Small intestine (tissue), 7 donors: ENCODE measurements around the gene MFSD6L. TPM values are rescaled to one million over a fixed set of nuclear protein-coding genes. Genes with fewer than 3 reads are reported as not detected.

Experiments used
- DNase-seq, 2 donors: peaks; one replicate each; pipeline versions ENCODE4 v3.0.0 to v3.0.0-alpha.2; 2013
- FAIRE-seq: peaks from 2 replicates; lab custom pipeline; 2012; peaks lifted over from hg19 to GRCh38; lab: Jason Lieb, UNC
- H3K27ac ChIP-seq, 3 donors: one replicate each; pipeline ENCODE4 v1.5.1; 2013; ENCODE audit warnings: low read length in 2 of 3, mild to moderate bottlenecking in 2 of 3, control low read depth in 1 of 3, inconsistent platforms in 1 of 3, low read depth in 1 of 3, moderate library complexity in 1 of 3
- H3K27me3 ChIP-seq, 3 donors: one replicate each; pipeline ENCODE4 v1.6.1; 2013; ENCODE audit warnings: low read length in 3 of 3, inconsistent platforms in 1 of 3; ENCODE audit not compliant: control insufficient read depth in 3 of 3, insufficient read depth in 3 of 3
- H3K36me3 ChIP-seq, 3 donors: one replicate each; pipeline ENCODE4 v1.6.1; 2013; ENCODE audit warnings: low read length in 3 of 3, inconsistent platforms in 1 of 3, low read depth in 1 of 3, mild to moderate bottlenecking in 1 of 3, moderate library complexity in 1 of 3; ENCODE audit not compliant: control insufficient read depth in 3 of 3, insufficient read depth in 2 of 3
- H3K4me1 ChIP-seq, 3 donors: one replicate each; pipeline ENCODE4 v1.6.1; 2013; ENCODE audit warnings: low read length in 2 of 3, inconsistent platforms in 1 of 3, low read depth in 1 of 3, mild to moderate bottlenecking in 1 of 3, moderate library complexity in 1 of 3; ENCODE audit not compliant: control insufficient read depth in 3 of 3, insufficient read depth in 2 of 3
- H3K4me3 ChIP-seq, 3 donors: one replicate each; pipeline ENCODE4 v1.5.1; 2013; ENCODE audit warnings: low read length in 3 of 3, control low read depth in 1 of 3, inconsistent platforms in 1 of 3, low read depth in 1 of 3, mild to moderate bottlenecking in 1 of 3, moderate library complexity in 1 of 3
- H3K9me3 ChIP-seq, 2 donors: one replicate each; pipeline ENCODE4 v1.6.1; 2013; ENCODE audit warnings: low read depth in 1 of 2, low read length in 1 of 2; ENCODE audit not compliant: control insufficient read depth in 2 of 2, insufficient read depth in 1 of 2
- WGBS, 3 donors: extraction: QIAGEN DNeasy Blood & Tissue Kit; methylation state at CpG; one replicate each; pipeline ENCODE4 v1.1.7; 2013; 5-methylcytosine and 5-hydroxymethylcytosine counted together
- polyA plus RNA-seq, 4 donors: library from polyadenylated mRNA; stranded (reverse) in 3 of 4; unstranded in 1 of 4; fragments of 200-250 nt in 3 of 4; fragments of 120-200 nt in 1 of 4; gene quantifications; one replicate each; pipeline versions ENCODE4 v1.2.1 to v1.2.3, GENCODE V29; 2013
- donor health status: healthy with polysubstance abuse.
- donor health status: control.
- donor health status: control.
- donor health status: Bipolar disorder and iron deficiency.
- donor health status: healthy.

Gene MFSD6L
- polyA plus RNA-seq, 4 donors, result 0.81 to 10.8 (median 5.8) TPM; not detected in 1

- WGBS, 3 donors, result 22 to 61% (median 56%) methylated on average over 11 of the region's 11 CpGs
- Histone ChIP-seq H3K4me3 (no peak overlapping the region), H3K4me1 (no peaks in the 10 kb centered on the region), H3K36me3 (no peaks in the 10 kb centered on the region), H3K27me3 (no peaks in the 10 kb centered on the region), H3K9me3 (no peaks in the 10 kb centered on the region), H3K27ac (no peak overlapping the region)
- FAIRE-seq, result no peak
- no peak for DNase-seq
These were observed 40.3 kb upstream of the MFSD6L start for GRCh38 chr17:8839410-8839935.

- Histone ChIP-seq H3K4me3 (no peak overlapping the region), H3K36me3 (no peaks in the 10 kb centered on the region), H3K27me3 (no peaks in the 10 kb centered on the region), H3K9me3 (no peaks in the 10 kb centered on the region), H3K4me1 (no peaks in the 10 kb centered on the region), H3K27ac (no peak overlapping the region)
- WGBS, 3 donors, result 89 to 94% (median 91%) methylated on average over 12 of the region's 12 CpGs
- FAIRE-seq (no peak), DNase-seq (no peak)
These were observed 39.5 kb upstream of the MFSD6L start for GRCh38 chr17:8838551-8839095.

- FAIRE-seq, result no peak
- 29 to 58% (median 38%) methylated on average over 8 of the region's 8 CpGs for WGBS, 3 donors
- no peaks in the 10 kb centered on the region for H3K9me3 ChIP-seq
- H3K4me3 ChIP-seq, result no peak overlapping the region
- DNase-seq, result no peak
- H3K36me3 ChIP-seq, result no peaks in the 10 kb centered on the region
- no peak overlapping the region for H3K27ac ChIP-seq
- H3K27me3 ChIP-seq, result peaks cover 0 to 6% (median 0%) of the 10 kb centered on the region in 3 donors
- no peaks in the 10 kb centered on the region for H3K4me1 ChIP-seq
These were observed 38.5 kb upstream of the MFSD6L start for GRCh38 chr17:8837563-8838075.

- H3K36me3 ChIP-seq, result no peaks in the 10 kb centered on the region
- DNase-seq (no peak), FAIRE-seq (no peak)
- H3K4me1 ChIP-seq, result no peaks in the 10 kb centered on the region
- 57 to 73% (median 64%) methylated on average over 15 of the region's 15 CpGs for WGBS, 3 donors
- no peaks in the 10 kb centered on the region for H3K9me3 ChIP-seq
- no peak overlapping the region for H3K27ac ChIP-seq
- H3K4me3 ChIP-seq, result no peak overlapping the region
- peaks cover 0 to 6% (median 0%) of the 10 kb centered on the region in 3 donors for H3K27me3 ChIP-seq
These were observed 37.8 kb upstream of the MFSD6L start for GRCh38 chr17:8836821-8837562.

GRCh38 chr17:8835631-8836364, 36.6 kb upstream of the MFSD6L start:
- H3K27ac ChIP-seq, result no peak overlapping the region
- H3K9me3 ChIP-seq, result no peaks in the 10 kb centered on the region
- 87 to 90% (median 90%) methylated on average over 6 of the region's 6 CpGs for WGBS, 3 donors
- no peaks in the 10 kb centered on the region for H3K36me3 ChIP-seq
- DNase-seq (no peak), FAIRE-seq (no peak)
- no peak overlapping the region for H3K4me3 ChIP-seq
- H3K27me3 ChIP-seq, result peaks cover 0 to 6% (median 0%) of the 10 kb centered on the region in 3 donors
- no peaks in the 10 kb centered on the region for H3K4me1 ChIP-seq

GRCh38 chr17:8835106-8835505, 35.9 kb upstream of the MFSD6L start:
- Histone ChIP-seq H3K36me3 (no peaks in the 10 kb centered on the region), H3K4me3 (no peak overlapping the region), H3K27ac (no peak overlapping the region), H3K4me1 (no peaks in the 10 kb centered on the region), H3K9me3 (no peaks in the 10 kb centered on the region), H3K27me3 (peaks cover 0 to 8% (median 0%) of the 10 kb centered on the region in 3 donors)
- 88 to 89% (median 88%) methylated on average over 14 of the region's 14 CpGs for WGBS, 3 donors
- DNase-seq (no peak), FAIRE-seq (no peak)

- DNase-seq (peak in 1 of 2 donors; percentile 49), FAIRE-seq (no peak)
- Histone ChIP-seq H3K4me3 (no peak overlapping the region), H3K36me3 (no peaks in the 10 kb centered on the region), H3K27ac (no peak overlapping the region), H3K9me3 (no peaks in the 10 kb centered on the region), H3K27me3 (peaks cover 0 to 10% (median 0%) of the 10 kb centered on the region in 3 donors), H3K4me1 (no peaks in the 10 kb centered on the region)
- 34 to 57% (median 52%) methylated on average over 29 to 33 of the region's 33 CpGs for WGBS, 3 donors
These were observed 33.7 kb upstream of the MFSD6L start for GRCh38 chr17:8832711-8833352.
